SK-N-MC (cell line): ENCODE data around the gene AFF4.

Experiments
- EZH2 ChIP-seq: fragments of 200-600 bp; sonication (generic); IDR thresholded peaks from one replicate; pipeline ENCODE4 v1.6.1; 2017; ENCODE audit warnings: antibody characterized with exemption
- FOXP2 ChIP-seq: optimal IDR thresholded peaks from 2 replicates; pipeline ENCODE3; 2011; ENCODE audit warnings: mild to moderate bottlenecking, moderate library complexity; ENCODE audit not compliant: insufficient read depth; ENCODE audit errors: extremely low read length, control extremely low read depth
- POLR2AphosphoS5 ChIP-seq: IDR thresholded peaks from 2 replicates; pipeline ENCODE4 v1.6.1; 2012; ENCODE audit warnings: mild to moderate bottlenecking, low read depth, low read length, borderline replicate concordance

DNA sequence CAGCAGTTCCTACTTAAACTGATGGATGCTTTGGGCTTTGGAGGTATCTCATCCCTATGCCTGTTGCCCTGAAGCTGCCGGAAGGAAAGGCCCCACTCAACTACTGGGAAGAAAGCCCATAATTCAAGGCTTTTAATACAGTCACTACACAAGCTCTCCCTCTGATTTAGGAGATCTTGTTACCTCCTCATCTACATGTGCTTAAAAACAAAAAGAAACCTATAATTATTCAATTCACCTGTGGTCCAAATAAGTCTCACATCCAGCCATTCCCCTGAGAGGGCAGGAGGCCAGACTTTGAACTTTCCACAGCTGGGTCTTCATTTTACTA is 90.7 kb downstream of the AFF4 start:
- TF ChIP-seq EZH2 (no peak), POLR2AphosphoS5 (no peak), FOXP2 (no peak)
